Heart right ventricle (tissue), 16 donors: Measurements from ENCODE around the gene XYLB. TPM values are rescaled to one million over a fixed set of nuclear protein-coding genes. Genes with fewer than 3 reads are reported as not detected.

Experiments used
- ATAC-seq, 8 donors: fragments of 200-7000 bp; cut with Tn5 transposase; one replicate each; pipeline ENCODE4 v1.9.1; 2020; ENCODE audit warnings: mild to moderate bottlenecking in 8 of 8, moderate library complexity in 8 of 8, moderate number of reproducible peaks in 1 of 8
- DNase-seq, 2 donors: peaks; one replicate each; pipeline ENCODE4 v3.0.0-alpha.2; 2020
- H3K27ac ChIP-seq, 10 donors: fragments of 200-600 bp; sonication (generic) in 2 of 10; one replicate each; pipeline versions ENCODE4 v1.5.0 to v1.8.0; 2020 to 2022; ENCODE audit warnings: mild to moderate bottlenecking in 3 of 10
- H3K27me3 ChIP-seq, 7 donors: fragments of 200-600 bp; one replicate each; pipeline ENCODE4 v1.8.0; 2021 to 2022; ENCODE audit warnings: mild to moderate bottlenecking in 2 of 7
- H3K36me3 ChIP-seq, 9 donors: fragments of 200-600 bp; sonication (generic) in 1 of 9; one replicate each; pipeline versions ENCODE4 v1.5.0 to v1.8.0; 2020 to 2022; ENCODE audit warnings: mild to moderate bottlenecking in 2 of 9
- H3K4me1 ChIP-seq, 9 donors: fragments of 200-600 bp; sonication (generic) in 1 of 9; one replicate each; pipeline versions ENCODE4 v1.5.0 to v1.8.0; 2020 to 2022; ENCODE audit warnings: mild to moderate bottlenecking in 4 of 9
- H3K4me3 ChIP-seq, 10 donors: fragments of 200-600 bp; sonication (generic) in 2 of 10; one replicate each; pipeline versions ENCODE4 v1.5.0 to v1.8.0; 2020 to 2022; ENCODE audit warnings: mild to moderate bottlenecking in 7 of 10, moderate library complexity in 2 of 10
- H3K9me3 ChIP-seq, 11 donors: fragments of 200-600 bp in 10 of 11; sonication (generic) in 2 of 11; one replicate each; pipeline versions ENCODE4 v1.5.0 to v1.8.0; 2013 to 2022; ENCODE audit warnings: mild to moderate bottlenecking in 2 of 11, control low read depth in 1 of 11, moderate library complexity in 1 of 11
- CTCF ChIP-seq, 9 donors: fragments of 200-600 bp; sonication (generic) in 2 of 9; IDR thresholded peaks; one replicate each; pipeline versions ENCODE4 v1.5.0 to v1.8.0; 2021 to 2022; ENCODE audit warnings: antibody characterized with exemption in 9 of 9, mild to moderate bottlenecking in 5 of 9, moderate library complexity in 1 of 9
- WGBS, 2 donors: extraction: QIAGEN DNeasy Blood & Tissue Kit; methylation state at CpG; one replicate each; pipeline ENCODE4 v1.1.7; 2013; ENCODE audit warnings: inconsistent platforms in 1 of 2; 5-methylcytosine and 5-hydroxymethylcytosine counted together
- intact Hi-C, 10 donors: fragments of 100-400 bp; cut with DNase I; formaldehyde crosslinking; loops; one replicate each; pipeline versions ENCODE4 v1.11.1 to v1.14.2; 2022
- polyA plus RNA-seq, 2 donors: library from polyadenylated mRNA; stranded (reverse); fragments of 200-250 nt; gene quantifications; one replicate each; pipeline ENCODE4 v1.2.3, GENCODE V29; 2013
- total RNA-seq, 10 donors: library from RNA; stranded (reverse); fragmentation: NEBNext Ultra II Directional in 3 of 10; extraction: Animal tissue kit (Norgen Biotek cat#: 25700) in 3 of 10; gene quantifications; one replicate each; pipeline versions ENCODE4 v1.2.1 to v1.2.4, GENCODE V29; 2021 to 2023
- donor health status: Arrhythmogenic right ventricular cardiomyopathy.
- donor health status: ischemic (EF 13 %, LVEDD 7.1; RV severe dilation, severe dysfunction).
- donor health status: healthy with polysubstance abuse.
- donor health status: DM: no; HTN: yes; CAD: no.
- donor health status: DM: no; HTN: no; CAD: no.
- donor health status: ischemic (EF 25% LVEDD 6.9; RV normal size, moderate dysfunction).
- donor health status: ischemic (EF 25% LVEDD 5.7; RV mildly dilated, moderate dysfunction).
- donor health status: healthy.
- donor health status: DM: yes; HTN: yes; CAD: no.
- donor health status: Ischemic cardiomyopathy.
- donor health status: ischemic (EF 35%, LVEDD 5.7; RV mildly dilated, moderate dysfunction).
- donor health status: nonischemic (EF 11% LVEDD 7.7; RV severe dilation, severe dysfunction).
- donor health status: DM: yes; HTN: yes; CAD: no.
- donor health status: PGD.
- donor health status: ischemic (EF 29% LVEDD 5.4; RV normal size, mild dysfunction).
- donor health status: nonischemic (EF 23%, LVEDD 6.1; RV moderate dilation, normal function).

The XYLB gene
- total and polyA plus RNA-seq, 12 donors: 0.22 to 1.7 (median 0.67) TPM

- H3K36me3 ChIP-seq: peaks cover 0 to 48% (median 0%) of the 10 kb centered on the region in 9 donors
- no peak for ATAC-seq
- TF ChIP-seq CTCF (IDR thresholded peaks at IDR 0.05): no peak
- H3K9me3 ChIP-seq: peaks cover 0 to 6% (median 0%) of the 10 kb centered on the region in 11 donors
- no peak for DNase-seq
- intact Hi-C loops: no loop called here
- no peaks in the 10 kb centered on the region for H3K27me3 ChIP-seq
- no peak overlapping the region for H3K4me3 ChIP-seq
- WGBS, 2 donors: 87 to 89% methylated on average over 5 of the region's 5 CpGs
- no peak overlapping the region for H3K27ac ChIP-seq
- no peaks in the 10 kb centered on the region for H3K4me1 ChIP-seq
These were observed 25.6 kb downstream of the XYLB start for GRCh38 chr3:38372214-38372601.

DNA sequence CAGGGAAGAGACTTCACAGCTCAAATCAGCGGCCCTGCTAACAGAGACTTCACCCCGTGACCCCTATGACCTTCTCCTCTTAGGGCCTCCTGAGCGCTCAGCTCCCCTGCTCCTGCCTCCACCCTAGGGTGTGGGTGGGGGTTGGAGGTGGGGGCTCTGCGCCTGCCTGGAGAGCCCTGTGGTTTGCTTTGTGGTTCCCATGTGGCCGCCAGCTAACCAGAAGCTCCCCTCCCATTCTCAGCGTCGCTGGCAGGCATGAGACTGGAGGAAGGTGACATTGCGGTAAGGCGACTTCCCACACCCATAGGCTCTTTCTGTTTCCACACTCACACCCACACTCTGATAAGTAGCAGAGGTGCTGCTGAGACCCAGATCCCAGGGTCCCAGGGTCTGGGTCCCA, 27.6 kb downstream of the XYLB start:
- ATAC-seq (no peak), DNase-seq (no peak)
- intact Hi-C loops: no loop called here
- no peaks in the 10 kb centered on the region for H3K4me1 ChIP-seq
- no peaks in the 10 kb centered on the region for H3K27me3 ChIP-seq
- 91 to 93% methylated on average over 9 of the region's 9 CpGs for WGBS, 2 donors
- H3K4me3 ChIP-seq: no peak overlapping the region
- no peak overlapping the region for H3K27ac ChIP-seq
- peaks cover 0 to 61% (median 0%) of the 10 kb centered on the region in 9 donors for H3K36me3 ChIP-seq
- H3K9me3 ChIP-seq: no peaks in the 10 kb centered on the region
- TF ChIP-seq CTCF (IDR thresholded peaks at IDR 0.05): no peak

- intact Hi-C loops: no loop called here
- Histone ChIP-seq H3K36me3 (peaks cover 0 to 69% (median 0%) of the 10 kb centered on the region in 9 donors), H3K4me1 (no peaks in the 10 kb centered on the region), H3K27ac (no peak overlapping the region), H3K9me3 (no peaks in the 10 kb centered on the region), H3K27me3 (no peaks in the 10 kb centered on the region), H3K4me3 (no peak overlapping the region)
- TF ChIP-seq CTCF (IDR thresholded peaks at IDR 0.05): no peak
- ATAC-seq (peak in 1 of 8 donors; percentile 20), DNase-seq (no peak)
- WGBS, 2 donors: 97 to 98% methylated on average over 6 of the region's 6 CpGs
These were observed 28.5 kb downstream of the XYLB start for GRCh38 chr3:38375072-38375471.

DNA sequence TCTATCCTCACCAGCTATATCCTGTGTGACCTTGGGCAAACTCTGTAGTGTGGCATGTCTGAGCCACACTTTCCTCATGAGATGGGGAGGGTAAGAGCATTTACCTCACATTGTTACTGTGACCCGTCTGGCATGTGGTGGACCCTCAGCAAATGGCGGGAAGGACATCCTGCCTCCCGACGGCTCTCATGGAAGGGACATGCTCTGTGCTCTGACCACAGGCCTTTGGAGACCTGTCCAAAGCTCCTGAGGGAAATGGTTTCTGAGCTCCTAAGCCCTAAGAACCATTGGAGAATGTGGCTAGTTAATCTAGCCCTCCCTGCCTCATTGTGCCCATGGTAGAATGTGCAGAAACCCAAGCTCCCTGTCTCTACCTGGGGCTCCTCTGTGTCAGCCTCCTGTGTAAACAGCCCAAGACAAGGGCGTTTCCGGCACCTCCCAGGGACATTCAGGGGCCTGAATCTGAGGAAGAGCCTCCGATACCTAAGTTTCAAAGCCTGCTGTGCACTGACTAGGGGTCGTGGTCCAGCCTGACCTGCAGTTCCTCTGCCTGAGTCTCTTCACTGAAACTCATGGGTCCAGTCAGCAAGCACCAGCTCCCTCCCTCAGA, 29.0 kb downstream of the XYLB start:
- intact Hi-C loops: no loop called here
- Histone ChIP-seq H3K36me3 (peaks cover 0 to 70% (median 0%) of the 10 kb centered on the region in 9 donors), H3K4me3 (no peak overlapping the region), H3K4me1 (no peaks in the 10 kb centered on the region), H3K27ac (no peak overlapping the region), H3K9me3 (no peaks in the 10 kb centered on the region), H3K27me3 (no peaks in the 10 kb centered on the region)
- ATAC-seq (no peak), DNase-seq (no peak)
- 88 to 91% methylated on average over 8 of the region's 8 CpGs for WGBS, 2 donors
- TF ChIP-seq CTCF (IDR thresholded peaks at IDR 0.05): no peak
